Brain microvascular endothelial cell (primary cell): ENCODE results near the gene CD34.
A peak's percentile ranks its signal among the peaks of the same experiment; 100 is the strongest.

ENCODE experiments used
- DNase-seq: peaks from one replicate; pipeline ENCODE4 v3.0.0-alpha.2; 2020
- H3K27ac ChIP-seq: fragments of 250-450 bp; sonication (Bioruptor Pico); 2 replicates; pipeline ENCODE4 v1.5.1; 2020; ENCODE audit warnings: mild to moderate bottlenecking, moderate library complexity
- H3K27me3 ChIP-seq: fragments of 250-450 bp; sonication (Bioruptor Pico); replicated peaks from 2 replicates; pipeline ENCODE4 v1.5.1; 2020; ENCODE audit warnings: mild to moderate bottlenecking
- H3K36me3 ChIP-seq: fragments of 250-450 bp; sonication (Bioruptor Pico); replicated peaks from 2 replicates; pipeline ENCODE4 v1.5.1; 2020; ENCODE audit warnings: mild to moderate bottlenecking
- H3K4me3 ChIP-seq: 2 replicates; pipeline ENCODE4 v1.5.1; 2011; ENCODE audit warnings: low read depth, mild to moderate bottlenecking, control low read depth, low read length, moderate library complexity
- CTCF ChIP-seq: IDR thresholded peaks from 2 replicates; pipeline ENCODE4 v1.5.1; 2011; ENCODE audit warnings: low read depth, mild to moderate bottlenecking, moderate library complexity, low read length, control low read depth, inconsistent platforms; ENCODE audit errors: missing control alignments
- in situ Hi-C: cut with HindIII; loops from 2 replicates; pipeline ENCODE4 v1.10.0; 2017; ENCODE audit warnings: low sequenced_read_pairs, low pct_ligation_motif_present

CD34 gene

GRCh38 chr1:207841293-207841692, 69.6 kb downstream of the CD34 start:
- in situ Hi-C loops: no loop called here

GRCh38 chr1:207840380-207840779, 70.5 kb downstream of the CD34 start:
- Histone ChIP-seq H3K4me3 (no peak overlapping the region), H3K27me3 (no peaks in the 10 kb centered on the region), H3K27ac (no peak overlapping the region), H3K36me3 (no peaks in the 10 kb centered on the region)
- in situ Hi-C loops: no loop called here
- TF ChIP-seq CTCF: peak; percentile 56
- DNase-seq: no peak

More at GRCh38 chr1:207841293-207841692, 69.6 kb downstream of the CD34 start:
- TF ChIP-seq CTCF: no peak
- Histone ChIP-seq H3K27ac (no peak overlapping the region), H3K4me3 (no peak overlapping the region), H3K27me3 (no peaks in the 10 kb centered on the region), H3K36me3 (no peaks in the 10 kb centered on the region)
- DNase-seq: no peak

- Histone ChIP-seq H3K4me3 (no peak overlapping the region), H3K36me3 (no peaks in the 10 kb centered on the region), H3K27me3 (no peaks in the 10 kb centered on the region), H3K27ac (no peak overlapping the region)
- no peak for TF ChIP-seq CTCF
- in situ Hi-C loops: no loop called here
- DNase-seq: no peak
Observed at GRCh38 chr1:207839083-207839413, 71.9 kb downstream of the CD34 start.

GRCh38 chr1:207838156-207839082, 72.5 kb downstream of the CD34 start:
- Histone ChIP-seq H3K4me3 (no peak overlapping the region), H3K27me3 (no peaks in the 10 kb centered on the region), H3K27ac (no peak overlapping the region), H3K36me3 (no peaks in the 10 kb centered on the region)
- in situ Hi-C loops: no loop called here
- peak; percentile 32 for DNase-seq
- no peak for TF ChIP-seq CTCF

- Histone ChIP-seq H3K27me3 (no peaks in the 10 kb centered on the region), H3K36me3 (no peaks in the 10 kb centered on the region), H3K27ac (no peak overlapping the region), H3K4me3 (no peak overlapping the region)
- DNase-seq: no peak
- in situ Hi-C loops: no loop called here
- TF ChIP-seq CTCF: no peak
Observed at GRCh38 chr1:207837673-207838072, 73.3 kb downstream of the CD34 start.
